HCEC 1CT (cell line): ENCODE measurements around the gene OR2K2.
"Not testable (repeated sequence)": the region's sequence is repeated elsewhere in the genome, so short reads cannot be mapped to it uniquely, and the experiment has no call there.

Experiments
- DNase-seq: peaks from one replicate; pipeline ENCODE4 v3.0.0-alpha.2; 2017

The OR2K2 gene, protein sequence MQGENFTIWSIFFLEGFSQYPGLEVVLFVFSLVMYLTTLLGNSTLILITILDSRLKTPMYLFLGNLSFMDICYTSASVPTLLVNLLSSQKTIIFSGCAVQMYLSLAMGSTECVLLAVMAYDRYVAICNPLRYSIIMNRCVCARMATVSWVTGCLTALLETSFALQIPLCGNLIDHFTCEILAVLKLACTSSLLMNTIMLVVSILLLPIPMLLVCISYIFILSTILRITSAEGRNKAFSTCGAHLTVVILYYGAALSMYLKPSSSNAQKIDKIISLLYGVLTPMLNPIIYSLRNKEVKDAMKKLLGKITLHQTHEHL

GRCh38 chr9:111330124-111330523 lies at the start of gene OR2K2:
OR2K2 (minus strand) TSS chr9:111330224; CDS start chr9:111328433, 1,791 bp downstream.
- DNase-seq, result no peak

DNA sequence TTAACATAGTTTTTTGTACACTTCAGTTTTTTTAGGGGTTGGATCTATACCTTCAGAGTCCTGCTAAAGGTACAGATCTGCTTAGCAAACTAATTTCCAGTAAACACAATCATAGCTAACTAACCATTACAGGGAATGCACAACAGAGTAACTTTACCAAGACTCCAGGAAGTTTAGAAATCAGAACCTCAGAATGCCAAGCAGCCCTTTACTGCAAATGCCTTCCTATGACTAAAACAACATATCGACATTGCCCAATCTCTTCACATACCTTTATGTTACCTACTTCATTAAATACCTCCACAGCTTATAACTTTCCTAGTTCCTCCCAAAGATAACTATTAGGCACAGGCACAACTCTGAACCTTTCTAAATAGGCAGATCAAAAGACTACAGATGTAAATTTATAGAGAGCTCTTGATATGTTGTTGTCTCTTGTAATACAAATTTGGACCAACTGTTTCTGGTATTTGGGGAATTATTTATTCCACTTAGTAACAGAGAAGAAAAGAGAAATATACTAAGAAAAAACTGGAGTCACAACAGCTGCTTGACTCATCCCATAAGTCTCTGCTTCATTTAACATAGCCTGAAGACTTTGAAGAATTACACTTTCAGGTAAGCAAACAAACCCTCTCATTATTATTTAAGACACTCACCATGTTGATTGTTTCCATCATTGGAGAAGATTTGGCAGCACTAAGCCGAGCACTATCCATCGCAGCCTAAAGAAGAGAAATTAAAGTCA lies 46.0 kb upstream of the OR2K2 start:
- DNase-seq, result peak; percentile 40

- DNase-seq, result no peak
Measured at GRCh38 chr9:111375062-111375461, 45.0 kb upstream of the OR2K2 start.

GRCh38 chr9:111372297-111372696 lies 42.3 kb upstream of the OR2K2 start:
- no peak for DNase-seq

DNA sequence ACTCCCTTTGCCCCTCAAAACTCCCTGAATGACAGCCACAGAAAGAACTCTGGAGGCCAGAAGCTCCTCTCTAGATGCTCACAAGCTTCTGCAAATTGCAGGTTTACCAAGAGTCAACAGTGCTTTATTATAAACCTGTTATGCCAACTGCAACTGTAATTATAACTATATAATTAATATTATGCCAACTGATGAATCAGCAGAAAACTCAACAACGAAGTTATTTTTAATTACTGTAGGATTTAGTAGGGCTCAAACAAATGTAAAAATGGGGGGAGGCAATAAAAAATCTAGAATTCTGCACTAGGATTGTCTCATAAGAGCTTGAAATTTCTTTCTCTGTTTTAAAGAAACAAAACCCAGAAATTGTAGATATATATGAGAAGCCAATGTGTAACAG lies 37.0 kb upstream of the OR2K2 start:
- no peak for DNase-seq

- DNase-seq, result no peak
Measured at GRCh38 chr9:111362526-111362925, 32.5 kb upstream of the OR2K2 start.

DNA sequence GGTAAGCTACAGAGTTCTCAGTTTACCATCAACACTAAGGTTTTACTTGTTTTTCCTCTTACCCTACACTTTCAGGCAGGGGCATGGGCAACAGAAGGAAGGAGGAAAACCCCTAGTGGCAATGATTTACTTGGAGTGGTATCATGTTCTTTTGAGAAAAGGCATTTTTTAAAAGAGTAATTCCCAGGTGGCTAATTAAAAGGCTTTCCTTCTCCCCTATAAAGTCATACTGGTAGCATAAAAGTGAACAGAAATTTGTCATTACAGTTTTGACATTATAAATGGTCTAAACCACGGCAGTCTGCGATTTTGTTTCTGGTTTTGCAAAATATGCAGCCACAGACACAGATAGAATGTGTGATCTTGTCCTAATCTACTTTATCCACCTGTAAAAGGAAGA lies 30.9 kb upstream of the OR2K2 start:
- DNase-seq, result no peak

- DNase-seq, result peak; percentile 90
Measured at GRCh38 chr9:111356481-111357244, 26.6 kb upstream of the OR2K2 start.

GRCh38 chr9:111352545-111352944 lies 22.5 kb upstream of the OR2K2 start:
- no peak for DNase-seq

GRCh38 chr9:111350556-111350955 lies 20.5 kb upstream of the OR2K2 start:
- DNase-seq, result peak; percentile 6

DNA sequence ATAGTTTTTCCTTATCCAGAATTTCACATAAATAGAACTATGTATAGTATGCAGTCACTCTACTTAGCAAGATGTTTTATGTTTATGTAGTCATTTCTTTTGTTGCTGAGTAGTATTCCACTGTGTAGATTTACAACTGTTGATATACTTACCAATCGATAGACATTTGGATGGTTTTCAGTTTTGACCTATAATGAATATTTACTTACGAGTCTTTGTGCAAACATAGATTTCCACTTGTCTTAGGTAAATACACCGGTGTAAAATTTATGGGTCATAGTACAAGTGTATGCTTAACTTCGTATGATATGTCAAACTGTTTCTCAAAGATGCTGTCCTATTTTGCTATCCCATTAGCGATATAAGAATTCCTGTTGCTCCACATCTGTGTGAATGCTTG lies 19.7 kb upstream of the OR2K2 start:
- no peak for DNase-seq

DNA sequence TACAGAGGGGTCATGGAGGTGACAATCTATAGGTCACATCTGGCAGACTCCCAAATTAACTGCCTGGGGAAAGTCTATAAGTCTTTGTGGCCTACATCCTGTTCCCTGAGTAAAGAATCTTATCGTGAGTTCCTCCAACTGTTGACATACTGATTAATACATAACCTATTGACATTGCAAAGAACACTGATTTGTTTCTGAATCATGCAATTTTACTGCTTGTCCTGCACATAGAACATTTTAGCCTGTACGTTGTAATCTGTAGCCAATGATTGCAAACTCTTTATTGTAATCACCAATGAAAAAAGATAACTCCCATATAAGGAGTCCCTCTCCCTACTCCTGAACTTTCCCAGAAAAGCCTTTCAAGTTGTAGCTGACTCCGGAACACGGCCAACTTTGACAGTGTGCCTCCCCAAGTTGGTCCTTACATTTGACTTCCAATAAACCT lies 18.8 kb upstream of the OR2K2 start:
- peak; percentile 54 for DNase-seq

- DNase-seq, result not testable (repeated sequence)
Measured at GRCh38 chr9:111334318-111334863, 4.4 kb upstream of the OR2K2 start.

DNA sequence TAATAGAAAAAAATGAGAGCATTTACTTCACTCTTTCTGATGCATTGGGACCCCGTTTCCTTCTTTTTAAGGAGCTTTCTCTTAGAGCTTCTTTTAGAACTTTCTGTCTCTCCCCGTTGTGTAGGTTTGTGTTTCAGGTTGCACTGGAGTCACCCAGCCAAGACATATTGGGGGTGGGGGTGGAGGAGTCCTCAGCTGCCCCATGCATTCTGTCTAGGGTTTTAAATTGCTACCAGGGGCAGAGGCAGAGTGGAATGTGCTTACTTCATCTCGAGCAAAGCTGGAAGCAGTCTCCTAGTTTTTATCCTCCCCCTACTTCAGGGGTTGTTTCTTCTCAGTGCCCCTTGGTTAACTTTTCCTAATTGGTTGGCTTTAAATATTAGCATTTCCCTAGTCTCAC lies 9.4 kb downstream of the OR2K2 start:
- no peak for DNase-seq

DNA sequence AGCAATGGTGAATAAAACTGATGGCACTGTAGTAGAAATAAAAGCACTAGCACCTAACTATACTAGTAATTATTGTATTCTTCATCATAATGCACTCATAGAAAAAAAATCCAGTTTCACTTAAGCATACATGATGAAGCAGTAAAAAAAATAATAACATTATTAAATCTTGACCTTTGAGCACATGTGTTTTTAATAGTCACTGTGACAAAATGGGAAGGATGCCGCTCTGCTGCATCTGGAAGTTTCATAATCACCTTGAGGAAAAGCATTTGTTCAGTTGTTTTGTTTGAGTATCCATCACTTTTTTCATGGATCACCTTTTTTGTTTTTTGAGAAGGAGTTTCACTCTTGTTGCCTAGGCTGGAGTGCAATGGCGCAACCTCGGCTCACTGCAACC lies 13.2 kb downstream of the OR2K2 start:
- peak; percentile 18 for DNase-seq

DNA sequence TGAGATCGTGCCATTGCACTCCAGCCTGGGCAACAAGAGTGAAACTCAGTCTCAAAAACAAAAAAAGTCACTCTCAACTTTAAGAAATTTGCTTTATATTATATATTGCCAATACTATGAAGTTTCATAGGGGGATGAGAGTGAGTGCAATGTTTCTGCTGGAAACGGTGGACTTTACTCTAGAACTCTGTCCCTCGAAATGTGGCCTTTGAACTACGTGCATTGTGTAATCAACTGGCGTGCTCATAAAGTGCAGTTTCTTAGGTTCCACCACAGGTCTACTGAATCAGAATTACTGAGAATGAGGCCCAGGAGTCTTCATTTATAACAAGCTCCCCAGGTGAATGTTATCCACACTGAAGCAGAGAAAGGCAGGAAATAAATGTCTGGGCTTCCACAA lies 24.1 kb downstream of the OR2K2 start:
- DNase-seq, result no peak

DNA sequence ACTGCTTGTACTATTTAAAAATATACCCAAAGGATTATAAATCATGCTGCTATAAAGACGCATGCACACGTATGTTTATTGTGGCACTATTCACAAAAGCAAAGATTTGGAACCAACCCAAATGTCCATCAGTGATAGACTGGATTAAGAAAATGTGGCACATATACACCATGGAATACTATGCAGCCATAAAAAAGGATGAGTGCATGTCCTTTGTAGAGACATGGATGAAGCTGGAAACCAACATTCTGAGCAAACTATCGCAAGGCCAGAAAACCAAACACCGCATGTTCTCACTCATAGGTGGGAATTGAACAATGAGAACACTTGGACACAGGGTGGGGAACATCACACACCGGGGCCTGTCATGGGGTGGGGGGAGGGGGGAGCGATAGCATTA lies 26.0 kb downstream of the OR2K2 start:
- DNase-seq, result not testable (repeated sequence)

- peak; percentile 81 for DNase-seq
Measured at GRCh38 chr9:111301195-111301594, 28.8 kb downstream of the OR2K2 start.

- DNase-seq, result no peak
Measured at GRCh38 chr9:111300140-111300735, 29.8 kb downstream of the OR2K2 start.

DNA sequence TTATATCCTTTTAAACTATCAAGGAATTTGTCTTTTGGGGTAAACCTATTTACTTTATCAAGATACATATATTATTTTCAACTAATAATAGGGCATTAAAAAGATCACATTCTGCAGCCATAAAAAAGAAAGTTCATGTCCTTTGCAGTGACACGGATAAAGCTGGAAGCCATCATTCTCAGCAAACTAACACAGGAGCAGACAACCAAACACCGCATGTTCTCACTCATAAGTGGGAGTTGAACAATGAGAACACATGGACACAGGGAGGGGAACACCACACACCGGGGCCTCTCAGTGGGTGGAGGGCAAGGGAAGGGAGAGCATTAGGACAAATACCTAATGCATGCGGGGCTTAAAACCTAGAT lies 30.4 kb downstream of the OR2K2 start:
- DNase-seq, result not testable (repeated sequence)

DNA sequence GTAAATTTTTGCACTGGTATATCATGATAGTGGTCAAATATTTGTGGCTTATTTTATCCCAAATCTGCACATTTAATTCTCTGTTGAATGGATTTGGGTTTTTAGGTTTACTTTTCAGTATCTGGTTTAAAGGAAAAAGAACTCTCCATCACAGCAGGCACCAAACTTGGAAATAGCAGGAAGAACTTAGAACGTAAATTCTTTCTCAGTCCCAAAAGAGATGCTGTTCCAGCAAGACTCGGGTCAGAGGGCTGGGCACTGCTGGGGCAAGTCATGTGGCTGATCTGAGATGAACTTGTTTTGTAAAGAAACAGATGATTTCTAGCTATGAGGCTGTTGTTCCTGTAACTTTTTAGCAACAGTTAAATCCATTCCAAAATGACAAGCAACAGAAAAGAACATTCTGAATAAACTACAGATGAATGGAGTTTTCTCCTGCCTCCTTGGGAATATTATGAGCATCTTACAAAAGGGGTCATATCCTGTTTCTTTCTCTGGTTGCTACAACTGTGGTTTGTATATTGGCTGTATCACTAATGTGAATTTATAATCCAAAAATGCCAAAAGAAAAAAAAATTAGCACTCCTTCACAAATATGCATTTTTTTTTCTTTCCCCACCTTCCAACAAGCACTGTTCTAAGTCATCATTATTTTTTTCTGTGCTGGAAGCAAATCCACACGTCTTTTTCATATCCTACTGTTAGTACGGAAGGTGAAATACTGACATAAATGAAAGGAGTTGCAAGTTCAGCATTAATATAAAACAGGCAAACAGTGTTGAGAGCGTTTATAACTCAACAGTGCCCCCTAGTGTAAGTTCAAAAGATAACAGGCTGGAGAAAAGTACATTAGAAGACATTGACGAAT lies 31.1 kb downstream of the OR2K2 start:
- peak; percentile 67 for DNase-seq

DNA sequence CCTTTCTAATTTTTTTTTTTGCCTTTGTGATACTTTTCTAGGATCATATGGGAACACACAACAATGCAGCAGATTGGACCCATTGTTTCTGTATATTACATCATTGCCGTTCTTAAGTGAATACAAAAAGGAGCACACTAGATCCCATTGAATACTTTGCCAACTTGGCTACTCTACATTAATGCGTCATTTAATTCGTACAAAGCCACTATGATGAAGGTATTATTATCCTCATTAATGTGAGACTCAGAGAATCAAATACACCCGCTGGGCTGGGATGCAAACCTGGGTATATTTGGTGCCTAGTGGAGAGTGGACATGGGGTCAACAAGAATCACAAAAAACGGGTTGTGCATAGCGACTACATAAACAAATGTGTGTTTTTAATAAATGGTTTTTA lies 31.9 kb downstream of the OR2K2 start:
- no peak for DNase-seq
